GM18867 (cell line): Measurements from ENCODE around the gene SYT1.

Experiments used
- ATAC-seq: cut with Tn5 transposase; IDR thresholded peaks from one replicate; pipeline ENCODE4 v1.9.1; 2021; ENCODE audit warnings: mild to moderate bottlenecking, moderate library complexity; ENCODE audit not compliant: unreplicated experiment

SYT1 gene

GRCh38 chr12:79127271-79127751 lies 262.7 kb downstream of the SYT1 start:
- ATAC-seq: peak; percentile 97

DNA sequence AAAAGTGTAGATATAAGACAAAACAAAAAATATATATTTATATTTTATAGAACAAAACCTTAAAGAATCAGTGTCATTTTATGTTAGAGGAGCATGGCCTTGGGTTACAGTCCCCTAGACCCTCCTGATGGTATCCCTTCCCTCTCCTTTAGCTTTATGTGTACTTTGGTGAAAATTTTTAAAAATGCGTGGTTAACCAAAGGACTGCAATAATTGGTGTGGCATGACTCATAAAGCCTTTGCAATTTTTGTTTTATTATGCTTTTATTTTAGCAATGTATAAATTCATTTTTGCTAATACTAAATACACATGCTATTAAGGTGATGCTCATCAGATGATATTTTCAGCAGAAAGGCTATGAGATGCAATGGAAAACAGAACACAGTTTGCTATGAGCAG lies 264.4 kb downstream of the SYT1 start:
- ATAC-seq: no peak

GRCh38 chr12:79138872-79139271 lies 274.3 kb downstream of the SYT1 start:
- ATAC-seq: no peak

DNA sequence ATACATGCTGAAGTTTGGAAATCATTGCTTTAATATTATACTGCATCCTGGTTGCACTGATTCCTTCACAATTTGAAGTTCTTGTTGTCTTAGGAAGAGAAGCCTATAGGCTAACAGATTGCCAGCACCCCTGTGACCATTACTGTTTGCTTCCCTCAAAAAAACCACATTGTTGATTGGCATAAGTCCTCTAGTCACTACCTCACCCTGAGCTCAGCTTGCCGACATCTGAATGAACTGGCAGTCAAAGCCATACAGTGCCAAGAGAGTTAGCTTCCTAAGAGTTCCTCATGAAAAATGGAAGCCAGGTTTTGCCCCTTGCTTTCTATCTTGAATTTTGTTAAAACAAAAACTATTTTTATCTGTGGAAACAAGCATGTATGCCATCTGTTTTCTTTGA lies 276.1 kb downstream of the SYT1 start:
- no peak for ATAC-seq

- ATAC-seq: no peak
These were observed 277.2 kb downstream of the SYT1 start for GRCh38 chr12:79141776-79142175.

GRCh38 chr12:79143803-79144202 lies 279.2 kb downstream of the SYT1 start:
- ATAC-seq: no peak

DNA sequence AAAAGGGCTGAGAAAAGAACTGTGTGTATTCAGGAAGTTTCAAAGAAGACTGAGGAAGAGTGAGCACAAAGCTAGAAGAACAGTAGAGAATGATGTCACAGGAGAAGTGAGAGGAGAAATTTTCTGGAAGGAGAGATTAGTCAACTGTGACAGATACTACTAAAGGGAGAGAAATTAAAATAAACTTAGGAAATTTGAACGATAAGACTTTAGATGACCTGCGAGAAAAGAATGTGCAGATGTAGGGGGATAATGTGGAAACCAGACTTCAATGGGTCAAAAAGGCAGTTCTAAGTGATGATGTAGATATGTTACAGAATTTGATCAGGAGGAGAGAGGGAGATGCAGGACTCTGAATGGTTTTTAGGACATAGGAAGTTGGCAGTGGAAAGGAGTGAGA lies 287.4 kb downstream of the SYT1 start:
- ATAC-seq: no peak

DNA sequence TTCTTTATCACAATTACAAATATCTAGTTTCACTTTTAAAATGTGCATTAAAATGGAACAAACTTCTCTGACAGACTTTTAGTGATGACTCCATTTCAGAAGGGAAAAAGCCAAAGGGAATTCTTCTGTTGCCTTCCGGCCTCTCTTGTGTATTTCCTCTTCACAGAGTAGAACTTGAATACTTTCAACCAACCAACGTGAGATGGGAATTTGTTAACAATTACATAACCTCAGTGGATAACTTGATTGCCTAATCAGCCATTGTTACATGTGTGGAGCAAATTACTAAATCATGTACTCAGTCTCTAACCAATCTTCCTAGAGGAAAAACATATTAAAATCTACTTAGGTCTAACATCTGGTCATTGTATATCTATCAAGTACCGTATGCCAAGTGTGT lies 291.1 kb downstream of the SYT1 start:
- ATAC-seq: no peak

DNA sequence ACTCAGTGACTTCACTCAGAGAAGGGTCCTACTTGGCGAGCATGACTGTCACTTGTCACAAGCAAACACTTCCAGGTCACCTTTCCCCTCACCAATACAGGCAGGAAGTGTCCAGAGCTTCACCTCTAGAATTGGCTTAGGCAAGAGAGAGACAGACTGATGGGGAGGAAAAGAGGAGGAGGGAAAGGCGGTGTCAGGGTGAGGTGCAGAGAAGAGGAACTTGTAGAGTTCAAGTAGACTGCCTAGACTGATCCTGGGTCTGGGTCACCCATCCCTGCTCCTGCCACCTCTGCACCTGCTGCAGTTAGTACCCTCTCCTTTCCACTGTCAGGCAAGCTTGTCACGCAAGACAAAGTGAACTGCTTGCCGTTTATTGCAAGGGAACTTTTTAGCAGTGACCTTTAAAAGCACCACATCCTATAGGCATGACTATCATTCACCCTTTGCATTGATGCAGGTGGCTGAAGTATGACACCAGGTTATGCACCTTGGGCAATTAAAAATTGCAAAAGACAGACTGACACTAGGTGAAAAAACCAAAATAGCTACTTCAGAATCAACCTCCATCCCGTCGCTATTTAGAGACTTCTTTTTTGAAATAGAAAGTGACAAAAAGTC lies 292.4 kb downstream of the SYT1 start:
- ATAC-seq: peak; percentile 77

DNA sequence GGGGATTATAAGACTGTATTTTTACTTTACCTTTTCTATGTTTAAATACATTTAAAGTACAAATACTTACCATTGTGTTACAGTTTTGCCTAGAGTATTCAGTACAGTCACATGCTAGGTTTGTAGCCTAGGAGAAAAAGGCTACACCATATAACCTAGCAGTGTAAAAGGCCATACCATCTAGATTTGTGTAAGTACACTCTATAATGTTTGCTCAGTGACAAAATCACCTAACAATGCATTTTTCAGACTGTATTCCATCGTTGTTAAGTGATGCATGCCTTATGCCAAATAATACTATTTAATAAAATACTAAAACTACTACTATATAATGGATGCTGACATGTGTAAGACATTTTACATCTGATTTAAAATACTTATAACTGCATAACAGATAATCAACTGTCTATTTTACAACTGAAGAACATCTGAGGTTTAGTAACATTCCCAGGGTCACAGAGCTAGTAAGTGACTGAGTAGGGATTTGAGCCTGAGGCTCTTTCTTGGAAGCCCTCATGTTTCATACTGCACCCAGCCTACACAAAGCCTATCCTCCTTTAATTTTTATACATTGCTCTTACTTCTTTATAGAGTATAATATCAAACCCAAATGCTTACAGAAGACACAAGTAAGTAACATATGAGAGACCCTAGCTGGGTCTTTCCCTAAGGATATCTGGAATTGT lies 296.8 kb downstream of the SYT1 start:
- no peak for ATAC-seq

DNA sequence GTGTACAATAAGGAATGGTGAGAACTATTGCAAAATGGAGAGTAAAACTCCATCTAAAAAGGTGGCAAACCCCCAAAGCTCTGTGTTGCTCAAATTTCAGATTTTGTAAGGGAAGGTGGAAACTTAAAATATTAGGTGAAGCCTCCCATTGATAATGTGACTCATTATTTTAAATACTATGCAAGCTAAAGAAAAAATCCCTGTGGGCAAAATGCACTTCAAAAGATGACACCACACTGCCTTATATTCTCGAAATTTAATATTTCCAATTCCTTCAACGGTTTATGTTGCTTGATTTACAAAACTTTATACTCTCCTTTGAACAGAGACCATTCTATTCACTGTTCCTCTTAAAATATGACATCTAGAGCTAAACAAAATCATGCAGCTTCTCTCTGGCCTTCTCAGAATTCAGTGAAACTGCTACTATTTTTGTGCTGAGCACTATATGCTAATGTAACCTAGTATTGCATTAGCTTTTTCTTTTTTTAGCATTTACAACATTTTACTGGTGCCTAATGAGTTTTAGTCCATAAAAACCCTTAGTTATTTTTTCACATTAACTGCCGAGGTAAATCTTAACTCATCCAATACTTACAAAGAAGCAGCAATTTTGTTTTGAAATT lies 297.7 kb downstream of the SYT1 start:
- ATAC-seq: no peak

GRCh38 chr12:79162948-79163347 lies 298.4 kb downstream of the SYT1 start:
- peak; percentile 89 for ATAC-seq

- ATAC-seq: no peak
These were observed 300.3 kb downstream of the SYT1 start for GRCh38 chr12:79164890-79165289.

- ATAC-seq: no peak
These were observed 304.1 kb downstream of the SYT1 start for GRCh38 chr12:79168687-79169086.

GRCh38 chr12:79174626-79175025 lies 310.1 kb downstream of the SYT1 start:
- peak; percentile 97 for ATAC-seq

DNA sequence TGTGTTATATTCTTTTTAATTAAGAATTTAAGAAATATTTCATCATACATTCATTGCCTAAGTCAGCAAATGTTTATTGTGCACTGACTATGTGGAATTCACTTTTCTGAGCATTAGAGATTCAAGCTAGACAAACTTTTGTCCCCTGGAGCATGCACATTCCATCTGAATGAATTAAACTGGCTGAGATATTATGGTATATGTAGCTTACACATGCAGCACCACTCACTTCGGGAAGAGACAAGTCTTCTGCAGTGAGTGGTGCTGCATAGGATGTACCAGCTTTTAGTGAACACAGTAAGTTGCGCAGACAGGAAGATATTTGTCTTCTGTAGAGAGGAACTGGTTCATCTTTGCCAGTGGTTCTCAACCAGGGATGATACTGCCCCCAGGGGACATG lies 318.4 kb downstream of the SYT1 start:
- ATAC-seq: no peak

DNA sequence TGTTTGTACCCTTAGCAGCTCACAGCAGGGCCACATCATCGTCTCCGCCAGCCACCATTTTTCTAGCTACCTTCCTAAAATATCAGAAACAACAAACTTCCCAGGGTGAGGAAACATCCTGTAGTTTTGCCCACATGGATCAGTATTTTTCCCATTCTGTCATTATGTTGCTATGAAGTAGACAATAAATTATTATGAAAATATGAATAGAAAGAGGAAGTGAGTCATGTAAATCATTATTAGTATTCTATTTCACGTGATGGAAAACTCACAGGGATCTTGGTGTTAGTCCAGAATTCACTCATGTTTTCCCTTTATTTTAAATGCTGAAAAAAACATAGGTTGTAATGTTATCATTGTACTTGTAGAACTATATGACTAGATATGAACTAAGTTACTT lies 319.4 kb downstream of the SYT1 start:
- no peak for ATAC-seq

DNA sequence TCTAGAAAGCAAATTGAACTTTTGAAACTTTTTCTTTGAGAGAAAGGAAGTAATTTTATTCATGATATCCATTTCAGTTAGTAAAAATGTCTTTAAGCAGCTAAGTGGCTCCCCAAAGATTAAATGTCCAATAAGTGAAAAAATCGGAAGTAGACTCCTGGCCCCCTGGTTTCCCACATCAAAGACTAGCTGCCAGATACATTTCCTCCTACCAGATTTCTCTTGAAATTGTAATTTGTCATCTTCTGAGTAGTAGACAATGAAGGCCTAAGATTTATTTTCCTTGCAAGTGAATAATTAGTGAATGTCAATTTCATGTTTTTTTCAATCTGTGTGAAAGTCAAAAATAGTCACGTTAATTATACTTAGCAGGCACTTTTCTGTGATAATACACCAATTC lies 321.9 kb downstream of the SYT1 start:
- ATAC-seq: no peak

- no peak for ATAC-seq
These were observed 322.5 kb downstream of the SYT1 start for GRCh38 chr12:79187032-79187431.

GRCh38 chr12:79191391-79191790 lies 326.8 kb downstream of the SYT1 start:
- ATAC-seq: peak; percentile 78

DNA sequence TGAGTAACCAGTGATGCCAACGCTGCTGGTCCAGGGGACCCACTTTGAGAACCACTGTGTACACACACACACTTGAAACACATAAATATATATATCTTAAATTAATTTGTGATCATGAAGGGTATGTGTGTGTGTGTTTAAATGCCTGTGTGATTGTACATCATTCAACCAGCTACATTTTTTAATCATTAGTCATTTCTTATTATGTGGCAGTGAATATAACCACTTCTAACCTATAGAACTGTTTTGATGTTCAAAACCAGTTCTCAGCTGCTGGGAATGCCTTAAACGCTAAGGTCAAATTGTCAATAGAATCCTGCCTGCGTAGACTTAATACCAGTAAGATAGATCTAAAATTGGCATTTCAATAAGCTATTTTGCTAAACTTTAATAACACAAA lies 330.0 kb downstream of the SYT1 start:
- ATAC-seq: no peak

DNA sequence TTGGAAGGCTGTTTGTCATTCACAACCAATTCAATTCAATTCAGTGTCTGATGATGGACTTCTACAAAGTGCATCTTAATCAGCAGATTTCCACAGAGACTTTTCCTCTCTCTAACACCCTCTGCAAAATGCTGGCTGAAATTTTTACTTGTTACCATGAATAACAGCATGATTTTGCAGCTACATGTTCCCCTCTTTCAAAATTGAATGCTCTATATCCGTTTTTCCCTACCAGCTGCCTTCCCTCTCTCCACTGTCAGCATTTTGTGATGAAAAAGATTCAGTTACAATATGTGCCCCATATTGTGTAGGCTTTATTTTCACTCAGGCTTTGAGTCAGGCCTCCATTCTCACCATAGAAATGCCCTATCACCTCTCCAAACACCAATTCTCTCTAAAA lies 334.6 kb downstream of the SYT1 start:
- ATAC-seq: no peak
